ENCODE measurements around the gene FRMD8. TPM values are rescaled to one million over a fixed set of nuclear protein-coding genes. Genes with fewer than 3 reads are reported as not detected.

FRMD8 gene
- polyA plus RNA-seq, 6 donors from 2014 or later, result 45.3 to 64.6 (median 53.8) TPM

- Mint-ChIP-seq H3K9me3 (no peaks in the 10 kb centered on the region), H3K4me1 (peaks cover 25 to 56% (median 53%) of the 10 kb centered on the region in 3 donors), H3K27ac (peak overlapping the region in 2 of 6 donors; percentile 64 to 80), H3K27me3 (no peaks in the 10 kb centered on the region), H3K36me3 (no peaks in the 10 kb centered on the region), H3K4me3 (peak overlapping the region in 1 of 8 donors; percentile 27)
- no peak for ATAC-seq (ENCODE audit: low read depth in 2 of 2)
- no peak for DNase-seq
Measured at GRCh38 chr11:65390996-65391395, 4.6 kb downstream of the FRMD8 start.

- Mint-ChIP-seq H3K27ac (peak overlapping the region in 2 of 6 donors; percentile 64 to 68), H3K4me1 (peaks cover 29 to 52% (median 51%) of the 10 kb centered on the region in 3 donors), H3K27me3 (no peaks in the 10 kb centered on the region), H3K9me3 (no peaks in the 10 kb centered on the region), H3K36me3 (peaks cover 0 to 4% of the 10 kb centered on the region in 2 donors), H3K4me3 (no peak overlapping the region)
- DNase-seq (no peak), ATAC-seq (ENCODE audit: low read depth in 2 of 2) (no peak)
Measured at GRCh38 chr11:65392186-65392829, 5.9 kb downstream of the FRMD8 start.

GRCh38 chr11:65392899-65393298 lies 6.5 kb downstream of the FRMD8 start:
- Mint-ChIP-seq H3K27ac (no peak overlapping the region), H3K36me3 (peaks cover 0 to 9% of the 10 kb centered on the region in 2 donors), H3K27me3 (no peaks in the 10 kb centered on the region), H3K4me1 (peaks cover 31 to 51% (median 49%) of the 10 kb centered on the region in 3 donors), H3K9me3 (no peaks in the 10 kb centered on the region), H3K4me3 (no peak overlapping the region)
- ATAC-seq (ENCODE audit: low read depth in 2 of 2), result no peak
- DNase-seq, result no peak

- DNase-seq (no peak), ATAC-seq (ENCODE audit: low read depth in 2 of 2) (no peak)
- Mint-ChIP-seq H3K4me3 (no peak overlapping the region), H3K27me3 (no peaks in the 10 kb centered on the region), H3K36me3 (peaks cover 0 to 14% of the 10 kb centered on the region in 2 donors), H3K27ac (no peak overlapping the region), H3K9me3 (no peaks in the 10 kb centered on the region), H3K4me1 (peaks cover 31 to 49% (median 42%) of the 10 kb centered on the region in 3 donors)
Measured at GRCh38 chr11:65393513-65394079, 7.2 kb downstream of the FRMD8 start.

GRCh38 chr11:65394125-65394536 lies 7.7 kb downstream of the FRMD8 start:
- DNase-seq, result no peak
- Mint-ChIP-seq H3K27me3 (no peaks in the 10 kb centered on the region), H3K27ac (no peak overlapping the region), H3K36me3 (peaks cover 0 to 16% of the 10 kb centered on the region in 2 donors), H3K4me1 (peaks cover 28 to 43% (median 36%) of the 10 kb centered on the region in 3 donors), H3K9me3 (no peaks in the 10 kb centered on the region), H3K4me3 (no peak overlapping the region)
- ATAC-seq (ENCODE audit: low read depth in 2 of 2), result no peak

- peak overlapping the region in 1 of 6 donors; percentile 6 for H3K27ac Mint-ChIP-seq
- peak overlapping the region in 1 of 8 donors; percentile 52 for H3K4me3 Mint-ChIP-seq
- peaks cover 0 to 16% of the 10 kb centered on the region in 2 donors for H3K36me3 Mint-ChIP-seq
- no peaks in the 10 kb centered on the region for H3K9me3 Mint-ChIP-seq
- no peaks in the 10 kb centered on the region for H3K27me3 Mint-ChIP-seq
- DNase-seq, result no peak
- ATAC-seq (ENCODE audit: low read depth in 2 of 2), result no peak
- peaks cover 18 to 26% (median 24%) of the 10 kb centered on the region in 3 donors for H3K4me1 Mint-ChIP-seq
Measured at GRCh38 chr11:65395961-65396530, 9.6 kb downstream of the FRMD8 start.

GRCh38 chr11:65396769-65397745 lies 10.6 kb downstream of the FRMD8 start:
- Mint-ChIP-seq H3K4me3 (no peak overlapping the region), H3K27ac (peak overlapping the region in 2 of 6 donors; percentile 86 to 90), H3K4me1 (peaks cover 14 to 24% (median 18%) of the 10 kb centered on the region in 3 donors), H3K27me3 (no peaks in the 10 kb centered on the region), H3K9me3 (no peaks in the 10 kb centered on the region), H3K36me3 (peaks cover 0 to 16% of the 10 kb centered on the region in 2 donors)
- ATAC-seq (ENCODE audit: low read depth in 2 of 2), result no peak
- no peak for DNase-seq

GRCh38 chr11:65398362-65398910 lies 12.0 kb downstream of the FRMD8 start:
- Mint-ChIP-seq H3K9me3 (no peaks in the 10 kb centered on the region), H3K4me3 (no peak overlapping the region), H3K36me3 (peaks cover 0 to 16% of the 10 kb centered on the region in 2 donors), H3K27me3 (no peaks in the 10 kb centered on the region), H3K27ac (peak overlapping the region in 2 of 6 donors; percentile 89 to 90), H3K4me1 (peaks cover 12 to 20% (median 18%) of the 10 kb centered on the region in 3 donors)
- no peak for ATAC-seq (ENCODE audit: low read depth in 2 of 2)
- no peak for DNase-seq

- Mint-ChIP-seq H3K27ac (no peak overlapping the region), H3K36me3 (peaks cover 0 to 16% of the 10 kb centered on the region in 2 donors), H3K4me3 (no peak overlapping the region), H3K9me3 (no peaks in the 10 kb centered on the region), H3K27me3 (no peaks in the 10 kb centered on the region), H3K4me1 (peaks cover 20 to 28% (median 26%) of the 10 kb centered on the region in 3 donors)
- ATAC-seq (ENCODE audit: low read depth in 2 of 2) (no peak), DNase-seq (no peak)
Measured at GRCh38 chr11:65399249-65399648, 12.8 kb downstream of the FRMD8 start.

GRCh38 chr11:65399845-65400244 lies 13.4 kb downstream of the FRMD8 start:
- ATAC-seq (ENCODE audit: low read depth in 2 of 2) (no peak), DNase-seq (no peak)
- Mint-ChIP-seq H3K27me3 (no peaks in the 10 kb centered on the region), H3K4me3 (no peak overlapping the region), H3K27ac (peak overlapping the region in 1 of 6 donors; percentile 7), H3K9me3 (no peaks in the 10 kb centered on the region), H3K4me1 (peaks cover 26 to 34% (median 31%) of the 10 kb centered on the region in 3 donors), H3K36me3 (peaks cover 0 to 16% of the 10 kb centered on the region in 2 donors)

GRCh38 chr11:65400307-65401072 lies 14.1 kb downstream of the FRMD8 start:
- Mint-ChIP-seq H3K27ac (peak overlapping the region in 4 of 6 donors; percentile 37 to 72 (median 60)), H3K27me3 (no peaks in the 10 kb centered on the region), H3K4me3 (no peak overlapping the region), H3K4me1 (peaks cover 31 to 34% (median 33%) of the 10 kb centered on the region in 3 donors), H3K9me3 (no peaks in the 10 kb centered on the region), H3K36me3 (peaks cover 0 to 16% of the 10 kb centered on the region in 2 donors)
- no peak for DNase-seq
- ATAC-seq (ENCODE audit: low read depth in 2 of 2), result no peak

- peaks cover 31 to 34% (median 34%) of the 10 kb centered on the region in 3 donors for H3K4me1 Mint-ChIP-seq
- H3K27ac Mint-ChIP-seq, result peak overlapping the region in 5 of 6 donors; percentile 22 to 96 (median 91)
- no peak for ATAC-seq (ENCODE audit: low read depth in 2 of 2)
- H3K36me3 Mint-ChIP-seq, result peaks cover 0 to 16% of the 10 kb centered on the region in 2 donors
- no peaks in the 10 kb centered on the region for H3K27me3 Mint-ChIP-seq
- DNase-seq, result no peak
- H3K9me3 Mint-ChIP-seq, result no peaks in the 10 kb centered on the region
- no peak overlapping the region for H3K4me3 Mint-ChIP-seq
Measured at GRCh38 chr11:65401073-65401802, 14.8 kb downstream of the FRMD8 start.
